Natural killer cell (primary cell): ENCODE measurements around the gene HORMAD2. TPM values are rescaled to one million over a fixed set of nuclear protein-coding genes. Genes with fewer than 3 reads are reported as not detected.

Source experiments
- ATAC-seq, 3 donors: fragments of 150-1000 bp in 2 of 3; fragments of 200-7000 bp in 1 of 3; cut with Tn5 transposase; 1 replicate in 1 of 3; 2 replicates in 2 of 3; pipeline ENCODE4 v1.10.0; 2021; ENCODE audit warnings: mild to moderate bottlenecking in 2 of 3, moderate library complexity in 2 of 3
- DNase-seq, 2 donors: peaks; one replicate each; pipeline versions ENCODE4 v3.0.0 to v3.0.0-alpha.2; 2013 to 2021; ENCODE audit warnings: mixed read lengths in 1 of 2
- H3K27ac ChIP-seq: one replicate; pipeline ENCODE4 v1.5.1; 2013; ENCODE audit warnings: mild to moderate bottlenecking, low read length
- H3K27me3 ChIP-seq: one replicate; pipeline ENCODE4 v1.6.1; 2013; ENCODE audit warnings: low read length; ENCODE audit not compliant: control insufficient read depth, insufficient read depth
- H3K36me3 ChIP-seq: one replicate; pipeline ENCODE4 v1.6.1; 2013; ENCODE audit warnings: low read length; ENCODE audit not compliant: control insufficient read depth, insufficient read depth
- H3K4me1 ChIP-seq: one replicate; pipeline ENCODE4 v1.6.1; 2013; ENCODE audit warnings: low read length; ENCODE audit not compliant: control insufficient read depth, insufficient read depth
- H3K4me3 ChIP-seq: one replicate; pipeline ENCODE4 v1.5.1; 2013; ENCODE audit warnings: low read length
- H3K9me3 ChIP-seq: one replicate; pipeline ENCODE4 v1.6.1; 2013; ENCODE audit warnings: low read length; ENCODE audit not compliant: control insufficient read depth, insufficient read depth
- H3K27ac Mint-ChIP-seq, 2 donors: one replicate each; pipeline ENCODE4 v1.8.0; 2022; ENCODE audit warnings: mild to moderate bottlenecking in 2 of 2, mixed read lengths in 2 of 2, moderate library complexity in 1 of 2
- H3K27me3 Mint-ChIP-seq, 2 donors: one replicate each; pipeline ENCODE4 v1.8.0; 2022; ENCODE audit warnings: low read depth in 2 of 2, mixed read lengths in 2 of 2
- H3K36me3 Mint-ChIP-seq: one replicate; pipeline ENCODE4 v1.8.0; 2022; ENCODE audit warnings: mixed read lengths
- H3K4me1 Mint-ChIP-seq, 2 donors: one replicate each; pipeline ENCODE4 v1.8.0; 2022; ENCODE audit warnings: mixed read lengths in 2 of 2
- H3K4me3 Mint-ChIP-seq: one replicate; pipeline ENCODE4 v1.8.0; 2022; ENCODE audit warnings: mild to moderate bottlenecking, moderate library complexity, mixed read lengths
- H3K9me3 Mint-ChIP-seq, 2 donors: one replicate each; pipeline ENCODE4 v1.8.0; 2022; ENCODE audit warnings: mixed read lengths in 2 of 2
- CTCF ChIP-seq: fragments of 200-600 bp; IDR thresholded peaks from one replicate; pipeline ENCODE4 v1.8.0; 2022; ENCODE audit warnings: antibody characterized with exemption
- WGBS: methylation state at CpG from one replicate; pipeline ENCODE4 v1.1.7; 2013; ENCODE audit warnings: missing lambda C conversion rate; ENCODE audit not compliant: insufficient coverage; 5-methylcytosine and 5-hydroxymethylcytosine counted together
- intact Hi-C: fragments of 100-400 bp; cut with micrococcal nuclease; formaldehyde crosslinking; loops from one replicate; pipeline ENCODE4 v1.14.2; 2022
- total RNA-seq, 4 donors: library from RNA; stranded (reverse); fragments of 120-200 nt in 1 of 4; gene quantifications; one replicate each; pipeline versions ENCODE4 v1.2.3 to v1.2.4, GENCODE V29; 2013 to 2022

HORMAD2 gene
- total RNA-seq, 3 donors from 2014 or later (not counting 1 experiment from before 2014, with no cell fraction given), result not detected

GRCh38 chr22:30191040-30191701 is 110.9 kb downstream of the HORMAD2 start:
- Histone ChIP-seq H3K36me3 (no peaks in the 10 kb centered on the region), H3K27me3 (no peaks in the 10 kb centered on the region), H3K4me3 (no peak overlapping the region), H3K9me3 (no peaks in the 10 kb centered on the region), H3K27ac (no peak overlapping the region), H3K4me1 (peaks cover 31% of the 10 kb centered on the region)
- peaks cover 45 to 54% of the 10 kb centered on the region in 2 donors for H3K4me1 Mint-ChIP-seq
- H3K27ac Mint-ChIP-seq, result peak overlapping the region in 1 of 2 donors; percentile 27
- ATAC-seq, result no peak
- no peak for TF ChIP-seq CTCF
- H3K27me3 Mint-ChIP-seq, result no peaks in the 10 kb centered on the region
- WGBS, result 96% methylated on average over 2 of the region's 3 CpGs
- peaks cover 0 to 2% of the 10 kb centered on the region in 2 donors for H3K9me3 Mint-ChIP-seq
- H3K4me3 Mint-ChIP-seq, result no peak overlapping the region
- no peak for DNase-seq
- intact Hi-C loops, result no loop called here
- no peaks in the 10 kb centered on the region for H3K36me3 Mint-ChIP-seq

GRCh38 chr22:30192427-30192826 is 112.2 kb downstream of the HORMAD2 start:
- Mint-ChIP-seq H3K27ac (peak overlapping the region; percentile 88 to 93), H3K36me3 (no peaks in the 10 kb centered on the region), H3K27me3 (no peaks in the 10 kb centered on the region), H3K4me3 (no peak overlapping the region), H3K4me1 (peaks cover 55 to 65% of the 10 kb centered on the region in 2 donors), H3K9me3 (peaks cover 0 to 2% of the 10 kb centered on the region in 2 donors)
- intact Hi-C loops, result no loop called here
- WGBS, result 70% methylated on average over 1 of the region's 1 CpG
- Histone ChIP-seq H3K9me3 (no peaks in the 10 kb centered on the region), H3K4me1 (peaks cover 42% of the 10 kb centered on the region), H3K36me3 (no peaks in the 10 kb centered on the region), H3K27ac (peak overlapping the region; percentile 4), H3K27me3 (no peaks in the 10 kb centered on the region), H3K4me3 (no peak overlapping the region)
- ATAC-seq (no peak), DNase-seq (no peak)
- TF ChIP-seq CTCF, result no peak

GRCh38 chr22:30193031-30193775 is 112.9 kb downstream of the HORMAD2 start:
- Histone ChIP-seq H3K4me3 (no peak overlapping the region), H3K36me3 (no peaks in the 10 kb centered on the region), H3K27me3 (no peaks in the 10 kb centered on the region), H3K4me1 (peaks cover 35% of the 10 kb centered on the region), H3K27ac (peak overlapping the region; percentile 38), H3K9me3 (no peaks in the 10 kb centered on the region)
- ATAC-seq, result peak; percentile 8 to 30 (median 16)
- Mint-ChIP-seq H3K27ac (peak overlapping the region; percentile 88 to 93), H3K27me3 (no peaks in the 10 kb centered on the region), H3K4me3 (peak overlapping the region; percentile 26), H3K36me3 (no peaks in the 10 kb centered on the region), H3K9me3 (peaks cover 0 to 2% of the 10 kb centered on the region in 2 donors), H3K4me1 (peaks cover 54 to 63% of the 10 kb centered on the region in 2 donors)
- intact Hi-C loops, result no loop called here
- TF ChIP-seq CTCF, result no peak
- DNase-seq, result no peak
- 61% methylated on average over 2 of the region's 3 CpGs for WGBS
